ENCODE results near the gene IGSF23.

GRCh38 chr19:44618640-44619357, 5.4 kb downstream of the IGSF23 start:
- no peak for TF ChIP-seq CTCF (IDR thresholded peaks at IDR 0.05)
- no peak for TF ChIP-seq ZFX (IDR thresholded peaks at IDR 0.05; ENCODE audit: borderline replicate concordance)
